Pancreas (tissue), 10 donors: Measurements from ENCODE around the gene TXN2. TPM values are rescaled to one million over a fixed set of nuclear protein-coding genes. Genes with fewer than 3 reads are reported as not detected.
A peak's percentile ranks its signal among the peaks of the same experiment; 100 is the strongest.

ENCODE experiments used
- ATAC-seq, 4 donors: fragments of 200-7000 bp; cut with Tn5 transposase; one replicate each; pipeline versions ENCODE4 v1.8.0 to v1.9.1; 2020; ENCODE audit warnings: mild to moderate bottlenecking in 4 of 4, moderate library complexity in 4 of 4
- DNase-seq, 6 donors: peaks; one replicate each; pipeline ENCODE4 v3.0.0-alpha.2; 2020
- FAIRE-seq: peaks from 2 replicates; lab custom pipeline; 2012; peaks lifted over from hg19 to GRCh38; lab: Jason Lieb, UNC
- H3K27ac ChIP-seq, 4 donors: fragments of 200-600 bp; sonication (generic); 1 replicate in 3 of 4; 2 replicates in 1 of 4; pipeline versions ENCODE4 v1.5.0 to v1.8.0; 2020
- H3K27me3 ChIP-seq, 4 donors: fragments of 200-600 bp; one replicate each; pipeline ENCODE4 v1.8.0; 2021
- H3K36me3 ChIP-seq, 3 donors: fragments of 200-600 bp; sonication (generic) in 1 of 3; one replicate each; pipeline versions ENCODE4 v1.5.0 to v1.8.0; 2020 to 2021
- H3K4me1 ChIP-seq, 3 donors: fragments of 200-600 bp; one replicate each; pipeline ENCODE4 v1.8.0; 2021
- H3K4me3 ChIP-seq, 4 donors: fragments of 200-600 bp; sonication (generic) in 2 of 4; one replicate each; pipeline versions ENCODE4 v1.5.0 to v1.8.0; 2020 to 2021
- H3K9me3 ChIP-seq, 4 donors: fragments of 200-600 bp; one replicate each; pipeline ENCODE4 v1.8.0; 2021
- CTCF ChIP-seq, 4 donors: fragments of 200-600 bp; sonication (generic) in 3 of 4; IDR thresholded peaks; one replicate each; pipeline versions ENCODE4 v1.5.0 to v1.8.0; 2021; ENCODE audit warnings: antibody characterized with exemption in 4 of 4
- WGBS, 2 donors: extraction: QIAGEN DNeasy Blood & Tissue Kit; methylation state at CpG; one replicate each; pipeline ENCODE4 v1.1.7; 2013; 5-methylcytosine and 5-hydroxymethylcytosine counted together
- intact Hi-C, 3 donors: fragments of 100-400 bp; cut with DNase I; formaldehyde crosslinking; loops; one replicate each; pipeline versions ENCODE4 v1.11.1 to v1.14.2; 2022
- polyA plus RNA-seq, 2 donors: library from polyadenylated mRNA; stranded (reverse); fragments of 200-250 nt; gene quantifications; one replicate each; pipeline ENCODE4 v1.2.3, GENCODE V29; 2013
- total RNA-seq, 6 donors: library from RNA; stranded (reverse); fragmentation: NEBNext Ultra II Directional in 4 of 6; extraction: Animal tissue kit (Norgen Biotek cat#: 25700) in 4 of 6; gene quantifications; one replicate each; pipeline versions ENCODE4 v1.2.1 to v1.2.4, GENCODE V29; 2021 to 2023
- donor health status: healthy with polysubstance abuse.
- donor health status: DM: no; HTN: no; CAD: no; lungs with moderate emphysema.
- donor health status: DM: no; HTN: no; CAD: no.
- donor health status: control.
- donor health status: control.
- donor health status: Bipolar disorder and iron deficiency.
- donor health status: DM: yes; HTN: yes; CAD: no.
- donor health status: DM: no; HTN: no; CAD: no.
- donor health status: DM: no; HTN: no; CAD: no.
- donor health status: DM: yes; HTN: yes; CAD: no.

The TXN2 gene
- total and polyA plus RNA-seq, 8 donors: 20.4 to 49.5 (median 32.2) TPM

GRCh38 chr22:36469094-36469710, 12.2 kb downstream of the TXN2 start:
- H3K4me1 ChIP-seq: peaks cover 17 to 26% (median 18%) of the 10 kb centered on the region in 3 donors
- peaks cover 0 to 7% (median 0%) of the 10 kb centered on the region in 3 donors for H3K36me3 ChIP-seq
- DNase-seq (no peak), ATAC-seq (no peak), FAIRE-seq (no peak)
- H3K9me3 ChIP-seq: no peaks in the 10 kb centered on the region
- no peak overlapping the region for H3K4me3 ChIP-seq
- no peaks in the 10 kb centered on the region for H3K27me3 ChIP-seq
- WGBS, 2 donors: 84 to 86% methylated on average over 14 of the region's 14 CpGs
- intact Hi-C loops: loop anchor here in 1 of 3 donors (5.0 kb wide), 1 partner anchor 167 kb away; no protein-coding TSS in a partner anchor
- peak overlapping the region in 1 of 4 donors; percentile 12 for H3K27ac ChIP-seq
- TF ChIP-seq CTCF (IDR thresholded peaks at IDR 0.05): no peak

GRCh38 chr22:36467946-36468345, 13.5 kb downstream of the TXN2 start:
- ATAC-seq: no peak
- 85 to 89% methylated on average over 7 of the region's 7 CpGs for WGBS, 2 donors
- TF ChIP-seq CTCF (IDR thresholded peaks at IDR 0.05): no peak
- Histone ChIP-seq H3K4me3 (no peak overlapping the region), H3K27me3 (no peaks in the 10 kb centered on the region), H3K36me3 (no peaks in the 10 kb centered on the region), H3K4me1 (peaks cover 21 to 36% (median 23%) of the 10 kb centered on the region in 3 donors), H3K9me3 (no peaks in the 10 kb centered on the region), H3K27ac (peak overlapping the region in 2 of 4 donors; percentile 92 to 97)
- no peak for FAIRE-seq
- intact Hi-C loops: loop anchor here in 1 of 3 donors (5.0 kb wide), 1 partner anchor 166 kb away; no protein-coding TSS in a partner anchor
- DNase-seq: no peak

GRCh38 chr22:36467042-36467810, 14.2 kb downstream of the TXN2 start:
- FAIRE-seq (no peak), DNase-seq (peak in 2 of 6 donors; percentile 40 to 66), ATAC-seq (no peak)
- TF ChIP-seq CTCF (IDR thresholded peaks at IDR 0.05): no peak
- H3K9me3 ChIP-seq: no peaks in the 10 kb centered on the region
- H3K4me1 ChIP-seq: peaks cover 21 to 36% (median 28%) of the 10 kb centered on the region in 3 donors
- WGBS, 2 donors: 70 to 74% methylated on average over 14 of the region's 14 CpGs
- no peaks in the 10 kb centered on the region for H3K36me3 ChIP-seq
- H3K27me3 ChIP-seq: no peaks in the 10 kb centered on the region
- no peak overlapping the region for H3K4me3 ChIP-seq
- intact Hi-C loops: loop anchor here in 1 of 3 donors (5.0 kb wide), 1 partner anchor 165 kb away; no protein-coding TSS in a partner anchor
- H3K27ac ChIP-seq: peak overlapping the region; percentile 92 to 97 (median 94)

- WGBS, 2 donors: 72 to 76% methylated on average over 7 of the region's 7 CpGs
- H3K4me3 ChIP-seq: no peak overlapping the region
- no peak for TF ChIP-seq CTCF (IDR thresholded peaks at IDR 0.05)
- H3K9me3 ChIP-seq: no peaks in the 10 kb centered on the region
- intact Hi-C loops: loop anchor here in 1 of 3 donors (5.0 kb wide), 1 partner anchor 164 kb away; no protein-coding TSS in a partner anchor
- H3K27me3 ChIP-seq: no peaks in the 10 kb centered on the region
- H3K36me3 ChIP-seq: no peaks in the 10 kb centered on the region
- no peak for DNase-seq
- peak overlapping the region; percentile 92 to 97 (median 94) for H3K27ac ChIP-seq
- no peak for ATAC-seq
- H3K4me1 ChIP-seq: peaks cover 21 to 36% (median 28%) of the 10 kb centered on the region in 3 donors
- FAIRE-seq: no peak
Observed at GRCh38 chr22:36466258-36466657, 15.2 kb downstream of the TXN2 start.
